Esophagus squamous epithelium (tissue), 4 donors: ENCODE measurements around the gene METRN.

Experiments
- POLR2A ChIP-seq, 4 donors: fragments of 450-650 bp; IDR thresholded peaks; one replicate each; pipeline ENCODE4 v1.6.1; 2017; ENCODE audit warnings: antibody characterized with exemption in 4 of 4, mild to moderate bottlenecking in 4 of 4, moderate library complexity in 3 of 4
- TF ChIP-seq, protein P1 (sequence below), 6 experiments: fragments of 450-650 bp in 4 of 6; fragments of 200-600 bp in 2 of 6; sonication (generic) in 2 of 6; IDR thresholded peaks; one replicate each; pipeline ENCODE4 v1.5.1; 2016 to 2019; ENCODE audit warnings: antibody characterized with exemption in 6 of 6, mild to moderate bottlenecking in 4 of 6, moderate library complexity in 4 of 6

DNA sequence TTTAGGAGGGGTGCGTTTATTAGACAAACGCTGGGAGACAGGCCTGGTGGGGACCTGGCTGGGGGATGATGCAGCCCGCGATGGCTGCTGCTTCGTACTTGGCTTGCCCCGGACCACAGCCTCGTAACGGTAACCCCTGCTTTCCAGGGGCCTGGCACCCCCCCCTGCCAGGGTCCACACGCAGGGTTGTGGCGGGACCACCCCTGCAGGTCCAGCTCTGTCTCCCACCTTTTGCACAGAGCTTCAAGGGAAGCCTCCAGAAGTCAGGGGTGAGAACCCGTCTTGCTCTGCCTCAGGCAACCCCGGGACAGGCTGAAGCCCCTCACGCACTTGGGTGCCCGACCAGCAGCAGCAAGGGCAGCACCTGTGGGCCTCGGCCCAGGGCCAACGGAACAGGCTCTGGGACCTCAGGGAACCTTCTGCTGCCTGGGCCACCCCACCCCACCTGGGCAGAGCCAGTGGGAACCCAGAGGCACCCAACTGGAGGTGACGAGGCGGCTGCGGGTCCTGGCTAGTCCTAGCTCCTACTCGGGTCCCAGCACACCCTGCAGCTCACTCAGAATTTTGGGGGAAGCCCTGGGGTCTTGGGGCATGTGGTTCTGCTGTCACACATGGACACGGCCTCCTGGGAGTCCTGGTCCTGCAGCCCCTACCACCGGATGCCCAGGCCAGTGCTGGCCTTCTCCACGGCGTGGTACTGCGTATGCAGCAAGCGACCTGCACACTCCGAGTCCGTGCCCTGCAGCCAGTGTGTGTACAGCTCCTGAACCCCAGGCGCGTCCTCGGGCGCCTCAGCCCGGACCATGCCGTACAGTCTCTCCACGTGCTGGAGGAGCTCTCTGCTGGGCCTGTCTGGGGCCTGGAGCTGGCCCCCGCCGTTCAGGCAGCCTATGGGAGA, 15.1 kb downstream of the METRN start:
- TF ChIP-seq, protein P1, sequence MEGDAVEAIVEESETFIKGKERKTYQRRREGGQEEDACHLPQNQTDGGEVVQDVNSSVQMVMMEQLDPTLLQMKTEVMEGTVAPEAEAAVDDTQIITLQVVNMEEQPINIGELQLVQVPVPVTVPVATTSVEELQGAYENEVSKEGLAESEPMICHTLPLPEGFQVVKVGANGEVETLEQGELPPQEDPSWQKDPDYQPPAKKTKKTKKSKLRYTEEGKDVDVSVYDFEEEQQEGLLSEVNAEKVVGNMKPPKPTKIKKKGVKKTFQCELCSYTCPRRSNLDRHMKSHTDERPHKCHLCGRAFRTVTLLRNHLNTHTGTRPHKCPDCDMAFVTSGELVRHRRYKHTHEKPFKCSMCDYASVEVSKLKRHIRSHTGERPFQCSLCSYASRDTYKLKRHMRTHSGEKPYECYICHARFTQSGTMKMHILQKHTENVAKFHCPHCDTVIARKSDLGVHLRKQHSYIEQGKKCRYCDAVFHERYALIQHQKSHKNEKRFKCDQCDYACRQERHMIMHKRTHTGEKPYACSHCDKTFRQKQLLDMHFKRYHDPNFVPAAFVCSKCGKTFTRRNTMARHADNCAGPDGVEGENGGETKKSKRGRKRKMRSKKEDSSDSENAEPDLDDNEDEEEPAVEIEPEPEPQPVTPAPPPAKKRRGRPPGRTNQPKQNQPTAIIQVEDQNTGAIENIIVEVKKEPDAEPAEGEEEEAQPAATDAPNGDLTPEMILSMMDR (IDR thresholded peaks at IDR 0.05): no peak
- TF ChIP-seq POLR2A (IDR thresholded peaks at IDR 0.05): no peak
